Calu3 (cell line): ENCODE measurements around the gene RTN4RL1. TPM values are rescaled to one million over a fixed set of nuclear protein-coding genes. Genes with fewer than 3 reads are reported as not detected.

Experiments
- BruUV-seq: library from RNA; stranded (reverse); fragments of 400-500 nt; replicated peaks from 2 replicates; lab custom pipeline; 2021; lab: Mats Ljungman, UMichigan
- CTCF ChIA-PET: fragments of 300-600 bp; sonication (Branson Sonifier 250); formaldehyde crosslinking; loops from one replicate; lab custom pipeline; 2022; ENCODE audit warnings: antibody characterized with exemption; lab: Charles Lee
- DNase-seq: peaks from one replicate; pipeline ENCODE4 v3.0.0; 2022
- H3K27ac Mint-ChIP-seq: one replicate; pipeline ENCODE4 v1.8.0; 2022; ENCODE audit warnings: mixed read lengths; ENCODE audit not compliant: unreplicated experiment
- H3K27me3 Mint-ChIP-seq: one replicate; pipeline ENCODE4 v1.8.0; 2022; ENCODE audit warnings: mixed read lengths; ENCODE audit not compliant: unreplicated experiment
- H3K36me3 Mint-ChIP-seq: one replicate; pipeline ENCODE4 v1.8.0; 2022; ENCODE audit warnings: mild to moderate bottlenecking, moderate library complexity, mixed read lengths; ENCODE audit not compliant: insufficient read depth, unreplicated experiment
- H3K4me1 Mint-ChIP-seq: one replicate; pipeline ENCODE4 v1.8.0; 2022; ENCODE audit warnings: mild to moderate bottlenecking, low read depth, mixed read lengths; ENCODE audit not compliant: unreplicated experiment
- H3K4me3 Mint-ChIP-seq: one replicate; pipeline ENCODE4 v1.8.0; 2022; ENCODE audit warnings: mild to moderate bottlenecking, low read depth, moderate library complexity, mixed read lengths; ENCODE audit not compliant: unreplicated experiment
- H3K9me3 Mint-ChIP-seq: one replicate; pipeline ENCODE4 v1.8.0; 2022; ENCODE audit warnings: low read depth, mixed read lengths; ENCODE audit not compliant: unreplicated experiment
- intact Hi-C: fragments of 100-400 bp; cut with micrococcal nuclease; formaldehyde crosslinking; loops from one replicate; pipeline ENCODE4 v1.10.0; 2022; ENCODE audit not compliant: unreplicated experiment
- total RNA-seq: library from RNA; stranded (reverse); gene quantifications from 2 replicates; pipeline ENCODE4 v1.2.3, GENCODE V29; 2022
- TF ChIP-seq, protein P1 (sequence below): fragments of 200-600 bp; IDR thresholded peaks from one replicate; pipeline ENCODE4 v1.8.0; 2022; ENCODE audit warnings: antibody characterized with exemption; ENCODE audit not compliant: unreplicated experiment

Gene RTN4RL1
- total RNA-seq, 1 experiment from 2014 or later, result not detected

DNA sequence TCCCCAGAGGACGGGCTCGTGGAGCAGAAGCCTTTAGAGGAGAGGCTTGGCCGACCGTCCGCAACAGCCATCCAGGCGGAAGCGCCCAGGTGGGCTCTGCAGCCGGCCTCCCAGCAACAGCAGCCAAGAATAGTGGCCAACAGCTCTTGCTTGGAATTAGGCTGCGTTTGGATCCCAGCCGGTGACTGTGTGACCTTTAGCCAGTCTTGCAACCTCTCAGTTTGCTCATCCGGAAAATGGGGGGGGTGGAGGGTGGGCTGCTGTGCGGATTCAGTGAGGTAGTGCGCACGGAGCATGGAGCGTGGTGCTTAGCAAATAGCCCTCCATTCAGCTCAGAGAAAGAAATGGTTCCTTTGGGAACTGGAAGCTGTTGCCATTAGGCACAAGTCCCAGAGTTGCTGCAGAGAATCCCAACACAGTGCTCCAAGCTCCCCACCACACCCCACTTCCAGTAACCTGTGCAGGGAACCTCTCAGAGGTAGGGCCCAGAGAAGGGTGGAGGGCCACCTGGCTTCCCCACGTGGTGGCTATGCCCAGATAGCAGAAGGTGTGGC, 46.7 kb downstream of the RTN4RL1 start:
- CTCF ChIA-PET, result interaction anchor here (0.6 kb wide), 1 partner anchor 1064 kb away, joined by 4 read pairs; no protein-coding TSS in a partner anchor
- no TSS peak for BruUV-seq

DNA sequence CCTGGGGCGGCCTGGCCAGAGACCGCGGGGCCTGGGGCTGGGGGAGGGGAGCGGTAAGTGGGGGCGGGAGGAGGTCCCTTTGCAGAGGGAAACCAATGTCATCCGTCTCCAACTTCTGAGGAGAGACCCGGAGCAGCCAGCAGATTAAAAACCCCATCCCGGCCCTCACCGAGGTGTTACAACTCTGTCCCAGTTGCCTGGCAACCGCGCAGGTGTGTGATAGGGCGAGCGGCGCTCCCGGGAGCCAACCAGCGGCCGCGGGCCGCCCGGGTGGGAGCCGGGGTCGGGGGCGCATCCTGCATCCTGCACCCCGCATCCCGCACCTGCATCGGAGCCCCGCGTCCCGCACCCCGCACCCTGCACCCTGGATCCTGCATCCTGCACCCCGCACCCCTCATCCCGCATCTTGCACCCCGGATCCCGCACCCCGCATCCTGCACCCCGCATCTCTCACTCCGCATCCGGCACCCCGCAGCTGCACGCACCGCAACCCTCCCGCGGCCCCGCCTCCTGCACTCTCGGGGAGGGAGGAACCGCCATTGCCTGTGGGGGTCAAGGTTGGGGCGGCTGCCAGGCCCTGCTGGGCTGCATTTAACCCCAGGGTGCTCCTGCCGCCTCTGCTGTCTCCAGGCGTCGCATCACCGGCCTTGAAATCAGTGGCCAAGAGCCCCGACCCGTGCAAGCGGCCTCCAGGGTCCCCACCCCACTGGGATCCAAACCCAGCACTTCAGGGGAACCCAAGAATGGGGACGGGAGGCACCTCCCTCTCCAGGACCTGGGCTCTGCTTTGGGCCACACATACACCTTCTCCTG, 47.3 kb downstream of the RTN4RL1 start:
- H3K27me3 Mint-ChIP-seq, result peaks cover 21% of the 10 kb centered on the region
- H3K27ac Mint-ChIP-seq, result no peak overlapping the region
- TF ChIP-seq, protein P1, sequence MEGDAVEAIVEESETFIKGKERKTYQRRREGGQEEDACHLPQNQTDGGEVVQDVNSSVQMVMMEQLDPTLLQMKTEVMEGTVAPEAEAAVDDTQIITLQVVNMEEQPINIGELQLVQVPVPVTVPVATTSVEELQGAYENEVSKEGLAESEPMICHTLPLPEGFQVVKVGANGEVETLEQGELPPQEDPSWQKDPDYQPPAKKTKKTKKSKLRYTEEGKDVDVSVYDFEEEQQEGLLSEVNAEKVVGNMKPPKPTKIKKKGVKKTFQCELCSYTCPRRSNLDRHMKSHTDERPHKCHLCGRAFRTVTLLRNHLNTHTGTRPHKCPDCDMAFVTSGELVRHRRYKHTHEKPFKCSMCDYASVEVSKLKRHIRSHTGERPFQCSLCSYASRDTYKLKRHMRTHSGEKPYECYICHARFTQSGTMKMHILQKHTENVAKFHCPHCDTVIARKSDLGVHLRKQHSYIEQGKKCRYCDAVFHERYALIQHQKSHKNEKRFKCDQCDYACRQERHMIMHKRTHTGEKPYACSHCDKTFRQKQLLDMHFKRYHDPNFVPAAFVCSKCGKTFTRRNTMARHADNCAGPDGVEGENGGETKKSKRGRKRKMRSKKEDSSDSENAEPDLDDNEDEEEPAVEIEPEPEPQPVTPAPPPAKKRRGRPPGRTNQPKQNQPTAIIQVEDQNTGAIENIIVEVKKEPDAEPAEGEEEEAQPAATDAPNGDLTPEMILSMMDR, result no peak
- no peaks in the 10 kb centered on the region for H3K9me3 Mint-ChIP-seq
- H3K4me1 Mint-ChIP-seq, result no peaks in the 10 kb centered on the region
- intact Hi-C loops, result no loop called here
- no peak overlapping the region for H3K4me3 Mint-ChIP-seq
- H3K36me3 Mint-ChIP-seq, result no peaks in the 10 kb centered on the region
- BruUV-seq, result no TSS peak
- no peak for DNase-seq
- CTCF ChIA-PET, result no interaction called here

More for the DNA sequence above, 46.7 kb downstream of the RTN4RL1 start:
- Mint-ChIP-seq H3K27ac (no peak overlapping the region), H3K9me3 (no peaks in the 10 kb centered on the region), H3K27me3 (peaks cover 21% of the 10 kb centered on the region), H3K36me3 (no peaks in the 10 kb centered on the region), H3K4me3 (no peak overlapping the region), H3K4me1 (no peaks in the 10 kb centered on the region)
- TF ChIP-seq, protein P1, result no peak
- intact Hi-C loops, result no loop called here
- DNase-seq, result no peak

DNA sequence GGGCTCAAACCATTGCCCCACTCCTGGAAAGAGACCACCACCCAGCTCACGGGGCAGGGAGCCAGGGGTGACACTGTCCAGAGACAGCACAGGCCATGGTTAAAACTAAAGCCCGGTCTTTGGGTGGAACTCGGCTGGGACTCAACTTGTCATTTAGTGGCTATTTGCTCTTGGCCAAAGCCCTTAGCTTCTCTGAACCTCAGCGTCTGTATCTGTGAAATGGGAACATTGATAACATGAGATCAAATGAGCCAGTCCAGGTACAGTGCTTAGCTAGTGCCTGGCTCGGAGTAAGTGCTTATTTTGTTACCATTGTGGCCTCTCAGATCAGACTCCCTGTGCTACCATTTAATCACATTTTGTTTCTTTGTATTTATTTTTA, 48.5 kb downstream of the RTN4RL1 start:
- Mint-ChIP-seq H3K4me1 (no peaks in the 10 kb centered on the region), H3K27me3 (peaks cover 21% of the 10 kb centered on the region), H3K36me3 (no peaks in the 10 kb centered on the region), H3K9me3 (no peaks in the 10 kb centered on the region), H3K27ac (no peak overlapping the region), H3K4me3 (no peak overlapping the region)
- intact Hi-C loops, result no loop called here
- CTCF ChIA-PET, result no interaction called here
- TF ChIP-seq, protein P1, result no peak
- DNase-seq, result no peak
- no TSS peak for BruUV-seq

DNA sequence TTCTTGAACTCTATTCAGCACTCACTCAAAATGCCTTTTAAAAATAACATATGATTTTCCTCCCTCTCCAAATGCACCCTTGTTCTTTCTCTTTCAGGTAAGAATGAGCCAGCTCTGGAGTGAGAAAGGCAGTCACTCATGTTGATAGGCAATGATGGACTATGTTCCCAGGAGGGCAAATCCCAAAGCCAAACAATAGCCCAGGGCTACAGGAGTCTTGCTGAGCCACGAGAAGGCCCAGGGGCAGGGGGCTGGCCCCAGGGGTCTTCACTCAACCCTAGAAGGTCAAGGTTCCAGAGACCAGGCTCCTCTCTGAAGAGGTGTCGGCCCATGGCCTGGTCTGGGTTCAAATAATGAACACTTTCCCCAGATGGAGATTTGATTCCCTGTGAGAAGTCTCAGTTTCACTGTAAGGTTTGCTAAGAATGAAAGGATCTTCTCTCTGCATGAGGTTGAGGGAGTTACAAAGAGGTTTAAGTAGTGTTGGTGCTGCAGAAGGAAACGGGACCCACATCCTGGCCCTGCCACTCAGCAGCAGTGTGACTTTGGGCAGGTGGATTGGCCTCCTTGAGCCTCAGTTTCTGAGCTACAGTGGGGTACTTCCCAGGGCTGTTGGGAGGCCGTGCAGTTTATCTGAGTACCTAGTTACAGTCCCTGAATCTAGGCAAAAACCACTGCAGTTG, 49.0 kb downstream of the RTN4RL1 start:
- no TSS peak for BruUV-seq
- TF ChIP-seq, protein P1, result no peak
- Mint-ChIP-seq H3K27me3 (peaks cover 21% of the 10 kb centered on the region), H3K4me1 (peaks cover 2% of the 10 kb centered on the region), H3K27ac (no peak overlapping the region), H3K4me3 (no peak overlapping the region), H3K36me3 (no peaks in the 10 kb centered on the region), H3K9me3 (no peaks in the 10 kb centered on the region)
- CTCF ChIA-PET, result no interaction called here
- intact Hi-C loops, result no loop called here
- DNase-seq, result no peak
